HG03108 (cell line): ENCODE data around the gene ALAD.
"Not testable (repeated sequence)": the region's sequence is repeated elsewhere in the genome, so short reads cannot be mapped to it uniquely, and the experiment has no call there.

Experiments
- ATAC-seq: cut with Tn5 transposase; IDR thresholded peaks from one replicate; pipeline ENCODE4 v1.9.1; 2021; ENCODE audit warnings: moderate library complexity; ENCODE audit not compliant: unreplicated experiment

Gene ALAD

DNA sequence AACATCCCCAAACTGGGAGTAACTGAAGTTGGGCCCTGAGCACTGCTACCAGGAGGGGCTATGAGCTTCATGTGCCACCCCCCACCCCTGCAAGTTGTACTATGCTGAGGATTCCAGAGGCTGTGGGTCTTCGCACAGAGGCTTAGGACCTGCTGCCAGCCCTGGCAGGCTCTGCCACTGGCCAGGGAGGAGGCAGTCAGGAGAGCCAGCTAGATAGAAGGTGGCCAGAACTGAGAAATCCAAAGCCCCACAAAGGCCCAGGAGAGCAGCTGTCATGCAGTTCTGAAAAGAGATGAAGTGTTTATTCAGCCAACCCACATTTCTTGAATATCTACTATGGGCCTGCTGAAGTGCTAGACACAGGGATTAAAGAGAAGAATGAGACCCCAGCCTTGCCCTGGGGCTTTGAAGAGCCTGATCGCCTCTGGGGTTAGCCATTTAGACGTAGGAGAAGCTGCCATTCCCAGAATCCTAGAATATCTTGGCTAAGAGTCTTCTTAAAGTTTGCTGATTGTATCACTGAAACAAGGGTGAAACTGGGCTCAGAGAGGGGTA lies 1.4 kb downstream of the ALAD start:
- ATAC-seq, result no peak

DNA sequence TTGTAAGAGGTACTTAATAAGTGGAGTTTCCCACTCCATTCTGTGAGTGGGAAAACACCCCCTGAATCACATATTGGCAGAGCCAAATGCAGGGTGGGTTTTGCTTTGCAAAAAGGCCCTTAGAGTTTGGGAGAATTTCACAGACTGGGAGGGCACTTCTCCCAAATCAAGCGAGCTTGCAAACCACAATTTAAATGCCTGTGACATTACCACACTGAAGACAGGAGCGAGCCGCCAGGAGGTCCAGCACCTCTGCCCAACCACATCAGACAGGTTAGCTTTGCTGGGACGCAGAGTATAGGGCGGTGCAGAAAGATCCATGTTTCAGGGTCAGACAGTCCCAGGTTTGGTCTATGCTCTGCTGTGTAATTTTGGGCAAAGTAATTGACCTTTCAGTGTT lies 2.3 kb downstream of the ALAD start:
- ATAC-seq, result no peak

DNA sequence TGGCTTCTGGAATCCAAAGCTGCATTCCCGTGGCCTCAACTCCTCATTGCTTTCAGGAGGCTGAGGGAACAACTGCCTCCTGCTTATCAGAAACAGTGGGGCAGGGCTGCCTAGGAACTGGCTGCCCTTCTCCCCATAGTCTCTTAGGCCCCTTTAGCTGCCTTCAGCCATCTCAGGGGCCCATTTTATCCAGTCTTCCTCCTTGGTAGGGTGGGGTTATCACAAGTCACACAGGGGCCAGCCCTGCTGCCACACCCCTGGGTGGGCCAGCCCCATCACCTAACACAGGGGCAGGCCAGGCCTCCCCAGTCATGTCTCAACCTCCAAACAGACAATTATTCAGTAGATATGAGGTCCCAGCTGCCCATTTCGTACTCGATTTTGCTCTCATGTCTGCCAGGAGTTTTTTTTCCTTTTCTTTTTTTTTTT lies 3.9 kb downstream of the ALAD start:
- no peak for ATAC-seq

- ATAC-seq, result no peak
Observed at GRCh38 chr9:113395000-113395861, 5.9 kb downstream of the ALAD start.

DNA sequence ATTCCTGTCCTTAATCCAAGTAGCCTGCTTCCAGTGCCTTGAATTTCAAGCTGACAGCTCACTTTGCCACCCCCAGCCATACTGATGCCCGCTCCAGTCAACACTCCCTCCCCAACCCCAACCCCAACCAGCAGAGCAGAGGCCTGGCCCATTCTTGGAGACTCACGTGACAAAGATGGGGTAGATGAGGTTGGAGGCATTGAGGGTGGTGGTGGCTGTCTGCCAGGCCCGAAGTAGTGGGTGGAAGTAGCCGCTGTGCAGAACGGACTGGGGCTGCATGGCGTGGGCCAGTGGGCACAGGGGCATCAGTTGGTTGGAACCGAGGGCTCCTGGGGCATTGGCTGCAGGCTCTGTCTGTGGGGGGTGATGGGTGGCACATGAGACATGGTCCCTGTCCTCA lies 7.8 kb downstream of the ALAD start:
- no peak for ATAC-seq

DNA sequence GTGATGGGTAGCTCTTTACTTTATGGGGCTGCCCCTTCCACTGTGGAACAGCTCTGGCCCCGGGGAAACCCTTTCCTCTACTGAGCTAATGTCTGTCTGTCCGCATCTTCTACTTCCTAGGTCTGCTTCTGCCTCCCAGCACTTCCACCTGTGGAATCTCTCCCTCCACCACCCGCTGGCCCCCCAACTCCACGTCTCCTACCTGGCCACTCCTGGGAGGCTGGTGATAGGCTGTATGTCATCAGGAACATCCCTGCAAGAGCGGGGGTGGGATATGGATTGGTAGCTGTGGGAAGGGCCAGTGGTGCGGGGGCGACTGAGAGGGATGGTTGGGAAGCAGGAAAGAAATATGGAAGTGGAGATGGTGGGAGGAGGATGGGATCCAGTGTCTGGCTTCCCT lies 9.2 kb downstream of the ALAD start:
- no peak for ATAC-seq

DNA sequence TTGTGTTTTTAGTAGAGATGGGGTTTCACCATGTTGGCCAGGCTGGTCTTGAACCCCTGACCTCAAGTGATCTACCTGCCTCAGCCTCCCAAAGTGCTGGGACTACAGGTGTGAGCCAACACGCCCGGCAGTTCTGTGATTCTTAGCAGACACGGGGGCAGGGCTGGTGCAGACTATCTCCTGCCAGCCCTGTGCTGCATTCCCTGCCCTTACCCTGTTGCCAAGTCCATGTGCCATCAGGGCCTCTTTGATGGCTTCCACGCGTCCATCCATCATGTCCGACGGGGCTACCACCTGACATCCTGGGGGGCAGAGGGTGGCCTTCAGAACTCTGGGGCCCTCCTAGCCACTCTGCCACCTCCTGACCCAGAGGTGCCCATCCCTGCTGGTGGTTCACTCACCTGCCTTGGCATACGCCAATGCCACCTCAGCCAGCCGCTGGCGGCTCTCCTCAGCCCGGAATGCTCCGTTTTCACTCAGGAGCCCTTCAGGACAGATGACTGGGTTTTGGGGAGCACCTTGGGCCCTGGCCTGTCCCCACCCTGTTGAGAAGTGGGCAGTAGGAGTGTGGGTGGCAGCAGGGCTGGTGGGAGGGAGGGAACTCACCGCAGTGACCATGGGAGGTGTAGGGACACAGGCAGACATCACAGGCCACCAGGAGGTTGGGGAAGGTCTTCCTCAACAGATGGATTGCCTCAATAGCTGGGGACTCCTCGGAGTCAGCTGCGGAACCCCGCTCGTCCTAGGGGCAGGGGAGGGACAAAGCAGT lies 10.7 kb downstream of the ALAD start:
- no peak for ATAC-seq

- ATAC-seq, result no peak
Observed at GRCh38 chr9:113389451-113389850, 11.6 kb downstream of the ALAD start.

GRCh38 chr9:113388833-113389232 lies 12.3 kb downstream of the ALAD start:
- ATAC-seq, result no peak

DNA sequence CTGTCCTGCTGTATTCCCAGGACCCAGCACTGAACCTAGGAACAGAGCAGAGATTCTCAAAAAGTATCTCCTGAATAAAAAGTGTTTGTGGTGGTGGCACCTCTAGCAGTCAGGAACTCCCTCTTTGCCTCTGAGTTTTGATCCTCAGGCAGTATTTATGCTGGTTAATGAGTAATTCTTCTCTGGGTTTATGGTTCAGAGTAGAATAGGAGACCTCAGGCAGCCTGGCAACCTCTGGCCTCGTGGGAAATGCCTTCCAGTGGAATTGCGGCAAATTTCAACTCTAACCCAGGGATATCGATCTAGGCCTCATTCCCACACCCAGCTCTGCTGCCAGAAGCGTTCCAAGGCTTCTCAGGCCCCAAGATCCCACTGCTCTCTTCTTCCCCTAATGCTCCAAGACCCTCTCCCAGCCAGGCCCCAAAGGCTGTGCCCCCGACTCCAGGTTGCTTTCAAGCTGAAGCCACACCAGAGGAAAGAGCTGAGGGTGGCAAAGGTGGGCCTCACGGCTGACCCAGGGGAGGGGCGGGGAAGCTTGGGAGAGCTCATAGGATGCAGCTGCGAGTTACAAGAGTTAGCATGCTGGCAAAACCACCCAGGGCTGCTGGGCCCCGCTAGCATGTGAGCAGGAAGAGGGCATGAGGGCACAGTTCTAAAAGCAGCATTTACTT lies 13.4 kb downstream of the ALAD start:
- no peak for ATAC-seq

- no peak for ATAC-seq
Observed at GRCh38 chr9:113386571-113387393, 14.3 kb downstream of the ALAD start.

DNA sequence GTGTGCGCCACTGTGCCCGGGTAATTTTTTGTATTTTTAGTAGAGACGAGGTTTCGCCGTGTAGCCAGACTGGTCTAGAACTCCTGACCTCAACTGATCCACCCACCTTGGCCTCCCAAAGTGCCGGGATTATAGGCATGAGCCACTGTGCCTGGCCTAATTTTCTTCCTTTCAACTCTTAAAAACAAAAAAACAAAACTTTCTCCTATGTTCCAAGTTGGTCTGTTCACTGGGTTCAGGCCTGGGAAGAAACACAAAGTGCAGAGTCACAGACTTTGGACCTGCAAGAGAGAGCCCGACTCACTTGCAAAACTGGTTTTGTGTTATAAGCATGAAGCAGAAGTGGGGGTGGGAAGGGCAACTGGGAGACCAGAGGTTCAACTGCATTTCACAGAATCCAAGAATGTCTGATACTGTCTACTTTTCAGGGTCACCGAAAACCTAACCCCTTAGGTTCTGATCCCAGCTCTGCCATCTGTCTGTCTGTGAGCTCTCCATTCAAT lies 19.1 kb downstream of the ALAD start:
- no peak for ATAC-seq

DNA sequence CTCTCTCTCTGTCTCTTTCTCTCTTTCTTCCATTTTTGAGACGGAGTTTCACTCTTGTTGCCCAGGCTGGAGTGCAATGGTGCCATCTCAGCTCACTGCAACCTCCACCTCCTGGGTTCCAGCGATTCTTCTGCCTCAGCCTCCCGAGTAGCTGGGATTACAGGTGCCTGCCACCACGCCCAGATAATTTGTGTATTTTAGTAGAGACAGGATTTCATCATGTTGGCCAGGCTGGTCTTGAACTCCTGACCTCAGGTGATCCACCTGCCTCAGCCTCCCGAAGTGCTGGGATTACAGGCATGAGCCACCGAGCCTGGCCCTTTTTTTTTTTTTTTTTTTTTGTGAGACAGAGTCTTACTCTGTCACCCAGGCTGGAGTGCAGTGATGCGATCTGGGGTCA lies 19.6 kb downstream of the ALAD start:
- not testable (repeated sequence) for ATAC-seq

- peak; percentile 60 for ATAC-seq
Observed at GRCh38 chr9:113380869-113381378, 20.2 kb downstream of the ALAD start.

DNA sequence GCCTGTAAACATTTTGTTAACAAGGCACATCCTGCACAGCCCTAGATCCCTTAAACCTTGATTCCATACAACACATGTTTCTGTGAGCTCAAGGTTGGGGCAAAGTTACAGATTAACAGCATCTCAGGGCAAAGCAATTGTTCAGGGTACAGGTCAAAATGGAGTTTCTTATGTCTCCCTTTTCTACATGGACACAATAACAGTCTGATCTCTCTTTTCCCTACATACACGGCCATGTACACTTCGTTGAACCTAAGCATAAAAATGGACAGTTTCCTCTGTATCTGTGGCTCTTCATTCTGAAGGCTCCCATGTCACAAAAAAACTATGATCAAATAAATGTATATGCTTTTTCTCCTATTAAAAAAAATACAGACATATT lies 21.3 kb downstream of the ALAD start:
- not testable (repeated sequence) for ATAC-seq

DNA sequence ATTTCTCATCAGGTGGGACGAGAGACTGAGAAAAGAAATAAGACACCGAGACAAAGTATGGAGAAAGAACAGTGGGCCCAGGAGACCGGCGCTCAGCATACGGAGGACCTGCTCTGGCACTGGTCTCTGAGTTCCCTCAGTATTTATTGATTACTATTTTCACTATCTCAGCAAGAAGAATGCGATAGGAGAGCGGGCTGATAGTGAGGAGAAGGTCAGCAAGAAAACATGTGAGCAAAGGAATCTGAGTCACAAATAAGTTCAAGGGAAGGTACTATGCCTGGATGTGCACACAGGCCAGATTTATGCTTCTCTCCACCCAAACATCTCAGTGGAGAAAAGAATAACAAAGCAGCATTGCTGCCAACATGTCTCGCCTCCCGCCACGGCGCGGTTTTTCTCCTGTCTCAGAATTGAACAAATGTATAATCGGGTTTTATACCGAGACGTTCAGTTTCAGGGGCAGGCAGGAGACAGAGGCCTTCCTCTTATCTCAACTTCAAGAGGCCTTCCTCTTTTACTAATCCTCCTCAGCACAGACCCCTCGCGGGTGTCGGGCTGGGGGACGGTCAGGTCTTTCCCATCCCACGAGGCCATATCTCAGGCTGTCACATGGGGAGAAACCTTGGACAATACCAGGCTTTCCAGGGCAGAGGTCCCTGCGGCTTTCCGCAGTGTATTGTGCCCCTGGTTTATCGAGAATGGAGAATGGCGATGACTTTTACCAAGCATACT lies 21.8 kb downstream of the ALAD start:
- ATAC-seq, result not testable (repeated sequence)

GRCh38 chr9:113376634-113377567 lies 24.2 kb downstream of the ALAD start, which contains the start of gene HDHD3:
TSS of gene HDHD3 (minus strand) at chr9:113376986. CDS start at chr9:113374354, 2,632 bp downstream.
- ATAC-seq, result peak; percentile 81
